Choroid plexus epithelial cell (primary cell): ENCODE data around the gene TMX3.
A peak's percentile ranks its signal among the peaks of the same experiment; 100 is the strongest.

Source experiments
- DNase-seq: peaks from one replicate; pipeline ENCODE4 v3.0.0-alpha.2; 2010; ENCODE audit warnings: low read depth
- H3K4me3 ChIP-seq: 2 replicates; pipeline ENCODE4 v1.5.1; 2011; ENCODE audit warnings: low read depth, mild to moderate bottlenecking, control low read depth, low read length, moderate library complexity
- TF ChIP-seq, protein P1 (sequence below): conservative IDR thresholded peaks from 2 replicates; pipeline ENCODE4 v1.5.1; 2011; ENCODE audit warnings: low read depth, mild to moderate bottlenecking, control low read depth, inconsistent platforms, low read length, moderate library complexity

TMX3 gene

DNA sequence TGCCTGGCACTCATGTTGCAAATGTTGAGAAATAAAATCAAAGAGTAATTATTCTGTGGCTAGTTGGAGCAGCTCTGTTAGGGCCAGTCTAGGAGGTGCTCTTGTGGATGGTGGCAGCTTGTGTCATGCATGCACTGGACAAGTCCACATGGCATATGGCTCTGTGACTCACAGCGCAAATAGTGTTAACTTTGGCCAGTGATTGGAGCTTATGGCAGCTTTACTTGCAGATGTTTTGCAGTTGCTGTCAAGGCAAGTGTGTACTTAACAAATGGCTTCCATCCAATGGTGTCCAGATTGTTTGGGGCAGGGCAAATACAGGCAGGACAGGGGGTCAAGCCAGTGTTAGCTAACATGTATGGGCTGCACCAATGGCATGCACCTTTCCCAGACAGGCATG is 26.1 kb upstream of the TMX3 start:
- TF ChIP-seq, protein P1, sequence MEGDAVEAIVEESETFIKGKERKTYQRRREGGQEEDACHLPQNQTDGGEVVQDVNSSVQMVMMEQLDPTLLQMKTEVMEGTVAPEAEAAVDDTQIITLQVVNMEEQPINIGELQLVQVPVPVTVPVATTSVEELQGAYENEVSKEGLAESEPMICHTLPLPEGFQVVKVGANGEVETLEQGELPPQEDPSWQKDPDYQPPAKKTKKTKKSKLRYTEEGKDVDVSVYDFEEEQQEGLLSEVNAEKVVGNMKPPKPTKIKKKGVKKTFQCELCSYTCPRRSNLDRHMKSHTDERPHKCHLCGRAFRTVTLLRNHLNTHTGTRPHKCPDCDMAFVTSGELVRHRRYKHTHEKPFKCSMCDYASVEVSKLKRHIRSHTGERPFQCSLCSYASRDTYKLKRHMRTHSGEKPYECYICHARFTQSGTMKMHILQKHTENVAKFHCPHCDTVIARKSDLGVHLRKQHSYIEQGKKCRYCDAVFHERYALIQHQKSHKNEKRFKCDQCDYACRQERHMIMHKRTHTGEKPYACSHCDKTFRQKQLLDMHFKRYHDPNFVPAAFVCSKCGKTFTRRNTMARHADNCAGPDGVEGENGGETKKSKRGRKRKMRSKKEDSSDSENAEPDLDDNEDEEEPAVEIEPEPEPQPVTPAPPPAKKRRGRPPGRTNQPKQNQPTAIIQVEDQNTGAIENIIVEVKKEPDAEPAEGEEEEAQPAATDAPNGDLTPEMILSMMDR: no peak

DNA sequence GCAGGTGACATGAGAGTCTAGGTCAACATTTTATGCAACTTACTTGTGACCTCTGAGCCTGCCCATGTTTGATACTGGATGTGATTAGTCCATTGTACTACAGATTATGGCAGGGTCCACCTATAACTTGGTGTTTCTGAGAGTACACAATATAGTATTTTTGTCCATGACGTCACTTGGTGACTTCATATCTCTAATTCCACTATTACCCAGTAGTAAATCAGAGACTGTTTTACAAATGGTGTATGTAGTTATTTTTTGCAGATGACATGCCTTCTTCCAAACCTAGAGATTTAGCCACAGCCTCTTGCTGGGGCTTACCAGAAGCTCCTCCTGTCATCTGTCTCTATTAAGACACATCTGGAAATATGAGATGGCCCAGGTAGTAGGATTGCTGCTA is 24.6 kb upstream of the TMX3 start:
- H3K4me3 ChIP-seq: no peak overlapping the region
- no peak for DNase-seq
- TF ChIP-seq, protein P1: no peak

More for the DNA sequence above, 26.1 kb upstream of the TMX3 start:
- DNase-seq: no peak
- H3K4me3 ChIP-seq: no peak overlapping the region

DNA sequence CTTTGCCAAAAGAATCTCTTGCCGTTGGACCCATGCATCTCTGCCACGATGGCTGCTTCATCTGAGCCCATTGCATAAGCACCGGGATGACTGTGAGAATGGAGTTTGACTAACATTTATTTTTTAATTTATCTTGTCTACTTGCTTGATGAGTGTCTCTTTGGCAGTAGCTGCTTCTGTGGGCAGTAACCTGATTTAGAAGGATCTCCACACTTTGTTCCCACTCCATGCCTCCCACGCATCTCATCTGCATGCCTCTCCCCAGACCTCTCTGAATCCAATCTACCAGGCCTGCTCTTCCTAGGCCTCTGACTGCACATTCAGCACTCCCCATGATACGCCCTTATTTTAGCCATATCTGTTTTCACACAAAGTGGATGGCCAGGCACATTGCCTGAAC is 23.7 kb upstream of the TMX3 start:
- TF ChIP-seq, protein P1: no peak
- no peak for DNase-seq
- H3K4me3 ChIP-seq: no peak overlapping the region

DNA sequence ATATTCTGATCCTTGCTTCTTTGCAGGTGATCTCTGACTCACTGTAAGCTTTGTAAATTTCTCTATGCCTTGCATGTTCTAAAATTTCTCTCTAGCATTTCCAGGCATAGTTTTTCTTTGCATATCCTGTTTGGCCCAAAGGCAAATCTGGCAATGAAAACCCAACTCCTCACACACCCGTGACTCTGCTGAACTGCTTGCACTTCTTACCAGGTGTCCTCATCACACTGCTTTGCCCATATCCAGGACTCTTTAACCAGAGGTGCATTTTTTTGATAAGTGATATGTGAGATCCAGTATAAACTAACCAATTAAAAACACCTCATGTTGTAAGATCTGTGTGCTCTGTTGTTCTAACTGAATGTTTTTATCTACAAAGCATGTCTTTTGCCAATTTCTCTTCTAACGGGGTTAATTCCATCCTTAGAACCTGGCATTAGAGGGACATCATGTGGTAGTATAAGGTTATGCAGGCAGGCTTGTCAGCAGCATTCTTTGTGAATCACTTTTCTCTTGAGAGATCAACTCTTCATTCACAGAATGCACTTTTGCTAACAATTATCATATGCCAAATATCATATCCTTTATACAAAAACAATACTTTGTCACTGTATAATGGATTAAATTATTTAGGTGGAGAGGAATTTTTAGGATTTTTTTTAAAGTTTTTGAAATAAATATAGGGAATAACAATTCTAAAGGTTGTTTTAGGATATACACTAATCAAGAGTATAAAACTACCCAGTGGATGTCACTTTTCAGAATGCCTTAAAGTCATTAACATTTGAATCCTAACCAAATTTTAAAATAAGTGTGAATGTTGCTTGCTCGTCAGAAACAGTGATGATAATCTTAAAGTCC is 20.8 kb upstream of the TMX3 start:
- no peak overlapping the region for H3K4me3 ChIP-seq
- peak; percentile 87 for DNase-seq
- TF ChIP-seq, protein P1: peak; percentile 80

DNA sequence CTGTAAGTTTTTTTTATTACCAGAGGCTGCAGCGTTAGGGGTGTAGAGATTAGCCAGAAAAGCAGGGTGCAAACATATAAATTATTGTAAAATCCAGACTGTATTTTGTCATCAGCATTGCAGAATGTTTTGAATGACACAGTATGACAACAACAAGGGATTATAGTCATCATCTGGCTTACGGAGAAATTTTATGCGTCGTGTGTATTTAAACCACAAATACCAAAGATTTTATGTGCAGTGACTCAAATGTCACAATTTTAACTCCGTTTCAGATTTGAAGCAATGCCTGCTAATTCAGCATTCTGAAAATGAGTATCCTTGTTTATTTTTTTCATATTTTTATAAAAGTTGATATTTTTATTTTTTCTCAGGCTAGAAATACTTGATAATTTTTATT is 19.4 kb upstream of the TMX3 start:
- peak; percentile 14 for DNase-seq
- no peak overlapping the region for H3K4me3 ChIP-seq
- TF ChIP-seq, protein P1: no peak

DNA sequence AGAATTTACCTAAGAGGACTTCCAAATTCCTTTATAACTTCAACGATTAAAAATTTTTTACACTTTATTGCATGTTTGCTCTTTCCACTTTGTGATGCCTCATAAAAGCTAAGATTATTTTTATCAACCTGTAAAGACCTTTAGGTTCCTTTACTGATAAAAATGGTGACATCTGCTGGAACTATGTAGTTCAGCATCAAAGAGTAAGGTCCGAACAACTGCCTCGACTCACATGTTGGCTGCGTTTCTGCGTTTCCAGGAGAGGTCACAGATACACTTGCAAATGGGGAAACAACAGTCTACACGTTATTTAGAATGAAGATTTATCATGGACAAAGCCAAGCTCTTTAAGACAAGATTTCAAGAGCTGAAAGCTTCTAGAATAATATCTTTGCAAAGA is 18.8 kb upstream of the TMX3 start:
- H3K4me3 ChIP-seq: no peak overlapping the region
- DNase-seq: peak; percentile 28
- TF ChIP-seq, protein P1: peak; percentile 18
